GM12878 (cell line): Measurements from ENCODE around the gene FAM227B. TPM values are rescaled to one million over a fixed set of nuclear protein-coding genes. Genes with fewer than 3 reads are reported as not detected.
"Not testable (repeated sequence)": the region's sequence is repeated elsewhere in the genome, so short reads cannot be mapped to it uniquely, and the experiment has no call there.

Experiments
- ATAC-seq: fragments of 200-7000 bp; cut with Tn5 transposase; 3 replicates; pipeline ENCODE4 v1.9.1; 2020; ENCODE audit warnings: mild to moderate bottlenecking, moderate library complexity
- BruUV-seq: library from RNA; stranded (reverse); fragments of 400-500 nt; replicated peaks from 2 replicates; lab custom pipeline; 2021; lab: Mats Ljungman, UMichigan
- CTCF ChIA-PET: fragments of 300-600 bp; sonication (Branson Sonifier 250); formaldehyde crosslinking; extraction: SDS; loops from one replicate; lab custom pipeline; 2021; ENCODE audit warnings: inconsistent platforms; lab: Yijun Ruan, JAX
- POLR2A ChIA-PET: fragments of 350-600 bp; formaldehyde crosslinking; extraction: SDS; loops from one replicate; lab custom pipeline; 2021; ENCODE audit warnings: inconsistent platforms; lab: Charles Lee
- RAD21 ChIA-PET: fragments of 300-600 bp; sonication (Branson Sonifier 250); formaldehyde crosslinking; loops from one replicate; lab custom pipeline; 2023; ENCODE audit warnings: antibody characterized with exemption; ENCODE audit not compliant: unreplicated experiment; lab: Charles Lee
- SMC1A ChIA-PET: fragments of 300-600 bp; sonication (Branson Sonifier 250); formaldehyde crosslinking; loops from one replicate; lab custom pipeline; 2023; ENCODE audit not compliant: unreplicated experiment, uncharacterized antibody; lab: Charles Lee
- DNase-seq: peaks from one replicate; pipeline ENCODE4 v3.0.0-alpha.2; 2011; ENCODE audit warnings: low read depth, low spot score
- FAIRE-seq: peaks from 3 replicates; lab custom pipeline; 2011; peaks lifted over from hg19 to GRCh38; lab: Jason Lieb, UNC
- H2AFZ ChIP-seq: 2 replicates; pipeline ENCODE4 v1.6.0; 2011; ENCODE audit warnings: low read depth, low read length, control low read depth; ENCODE audit not compliant: control insufficient read depth
- H3K27ac ChIP-seq: 2 replicates; pipeline ENCODE4 v1.5.1; 2011; ENCODE audit warnings: control low read depth; ENCODE audit not compliant: control insufficient read depth, insufficient read depth
- H3K27me3 ChIP-seq, 2 experiments: replicated peaks in 1 of 2; 2 replicates each; pipeline versions ENCODE4 v1.6.0 to v1.6.1; 2011; ENCODE audit warnings: low read length in 1 of 2; ENCODE audit not compliant: control insufficient read depth in 2 of 2, insufficient read depth in 2 of 2
- H3K36me3 ChIP-seq, 2 experiments: 2 replicates each; pipeline ENCODE4 v1.5.1; 2011; ENCODE audit warnings: low read length in 1 of 2; ENCODE audit not compliant: control insufficient read depth in 2 of 2, insufficient read depth in 2 of 2
- H3K4me1 ChIP-seq: 2 replicates; pipeline ENCODE4 v1.6.1; 2011; ENCODE audit warnings: mild to moderate bottlenecking, low read length, moderate library complexity, mixed read lengths; ENCODE audit not compliant: control insufficient read depth, insufficient read depth
- H3K4me2 ChIP-seq: 2 replicates; pipeline ENCODE4 v1.6.0; 2011; ENCODE audit warnings: control low read depth; ENCODE audit not compliant: control insufficient read depth, insufficient read depth
- H3K4me3 ChIP-seq: fragments of 200-600 bp; sonication (generic); 2 replicates; pipeline ENCODE4 v1.5.1; 2016
- H3K79me2 ChIP-seq: 2 replicates; pipeline ENCODE4 v1.6.0; 2011; ENCODE audit warnings: low read length; ENCODE audit not compliant: control insufficient read depth, insufficient read depth
- H3K9ac ChIP-seq: 2 replicates; pipeline ENCODE4 v1.8.0; 2011; ENCODE audit warnings: low read length, control low read depth, mixed read lengths; ENCODE audit not compliant: control insufficient read depth, insufficient read depth
- H3K9me3 ChIP-seq: replicated peaks from 3 replicates; pipeline ENCODE4 v1.5.1; 2011; ENCODE audit warnings: mild to moderate bottlenecking, low read length; ENCODE audit not compliant: control insufficient read depth, insufficient read depth
- H4K20me1 ChIP-seq: 2 replicates; pipeline ENCODE4 v1.6.0; 2011; ENCODE audit not compliant: control insufficient read depth, insufficient read depth
- ASH2L ChIP-seq: fragments of 300-600, 200-600 bp; sonication (generic); IDR thresholded peaks from 2 replicates; pipeline ENCODE4 v1.6.1; 2017; ENCODE audit warnings: low read depth, mild to moderate bottlenecking, borderline replicate concordance
- MTA2 ChIP-seq: fragments of 450-650 bp; IDR thresholded peaks from 2 replicates; pipeline ENCODE4 v1.6.1; 2016; ENCODE audit warnings: low read depth, mild to moderate bottlenecking, moderate library complexity
- NBN ChIP-seq: fragments of 450-650 bp; IDR thresholded peaks from 2 replicates; pipeline ENCODE4 v1.6.1; 2016
- RUNX3 ChIP-seq: IDR thresholded peaks from 2 replicates; pipeline ENCODE4 v1.6.1; 2012; ENCODE audit warnings: low read length, inconsistent platforms
- ZNF687 ChIP-seq: fragments of 450-650 bp; IDR thresholded peaks from 2 replicates; pipeline ENCODE4 v1.6.1; 2017; ENCODE audit warnings: mild to moderate bottlenecking, moderate library complexity
- WGBS: methylation state at CpG from one replicate; pipeline ENCODE4 v1.1.6; 2016; ENCODE audit warnings: low lambda C conversion rate; ENCODE audit not compliant: insufficient replicate concordance, insufficient coverage; ENCODE audit errors: missing lambda C conversion rate; 5-methylcytosine and 5-hydroxymethylcytosine counted together
- in situ Hi-C: fragments of 300-500 bp; cut with MboI; formaldehyde crosslinking; loops from 9 replicates; pipeline ENCODE4 v1.14.3; 2018; ENCODE audit warnings: mixed read lengths
- intact Hi-C: fragments of 100-400 bp; cut with micrococcal nuclease; formaldehyde crosslinking; loops from one replicate; pipeline ENCODE4 v1.14.2; 2022; ENCODE audit not compliant: unreplicated experiment
- polyA plus RNA-seq, 11 experiments: library from polyadenylated mRNA; depleted of rRNA in 4 of 11; unstranded in 6 of 11; stranded (reverse) in 5 of 11; fragments of >200 nt; fragmentation: Nextera tagmentation in 4 of 11; fragmentation: Illumina TruSeq in 1 of 11; extraction: Ambion mirVana in 4 of 11; extraction: Trizol in 1 of 11; gene quantifications; 1 replicate in 1 of 11; 2 replicates in 10 of 11; pipeline versions ENCODE4 v1.2.1 to v1.2.3, GENCODE V29; 2011 to 2016; ENCODE audit warnings: inconsistent platforms in 2 of 11, missing spikeins in 2 of 11, low read depth in 1 of 11
- total RNA-seq, 4 experiments: library from RNA; depleted of rRNA in 3 of 4; stranded (reverse); fragments of >200 nt in 3 of 4; fragmentation: Illumina TruSeq in 1 of 4; extraction: Trizol in 1 of 4; gene quantifications; 2 replicates each; pipeline versions ENCODE4 v1.2.1 to v1.2.3, GENCODE V29; 2013 to 2021
- TF ChIP-seq, protein P1 (sequence below): IDR thresholded peaks from 2 replicates; pipeline ENCODE4 v1.6.1; 2012; ENCODE audit warnings: low read depth, low read length, improper control_type of control experiment

FAM227B gene
- total and polyA plus RNA-seq, 10 of the 15 experiments (the other 5 are each of a cell fraction or from before 2014, with no cell fraction given) = 3.9 to 12.6 (median 6.9) TPM

DNA sequence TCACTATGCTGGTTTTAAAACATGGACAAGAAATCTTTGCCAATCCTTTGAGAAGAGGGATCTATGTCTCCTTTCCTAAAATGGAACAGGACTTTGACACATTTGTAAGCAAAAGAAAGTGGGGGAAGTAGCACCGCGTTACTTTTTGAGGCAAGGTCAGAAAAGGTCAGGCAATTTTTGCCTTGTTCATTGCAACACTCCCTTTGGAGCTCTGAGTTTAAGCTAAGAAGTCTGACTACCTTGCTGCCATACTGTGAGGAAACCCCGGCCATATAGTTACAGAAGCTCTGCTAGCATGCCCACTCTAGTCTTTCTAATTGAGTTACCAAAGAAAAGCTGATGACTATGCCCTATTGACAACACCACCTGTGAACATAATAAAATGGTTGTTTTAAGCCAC lies 1.4 kb downstream of the FAM227B start (continued):
- TF ChIP-seq MTA2 (no peak), ASH2L (no peak), NBN (no peak), RUNX3 (no peak), ZNF687 (no peak)
- TF ChIP-seq, protein P1, sequence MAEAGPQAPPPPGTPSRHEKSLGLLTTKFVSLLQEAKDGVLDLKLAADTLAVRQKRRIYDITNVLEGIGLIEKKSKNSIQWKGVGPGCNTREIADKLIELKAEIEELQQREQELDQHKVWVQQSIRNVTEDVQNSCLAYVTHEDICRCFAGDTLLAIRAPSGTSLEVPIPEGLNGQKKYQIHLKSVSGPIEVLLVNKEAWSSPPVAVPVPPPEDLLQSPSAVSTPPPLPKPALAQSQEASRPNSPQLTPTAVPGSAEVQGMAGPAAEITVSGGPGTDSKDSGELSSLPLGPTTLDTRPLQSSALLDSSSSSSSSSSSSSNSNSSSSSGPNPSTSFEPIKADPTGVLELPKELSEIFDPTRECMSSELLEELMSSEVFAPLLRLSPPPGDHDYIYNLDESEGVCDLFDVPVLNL = no peak

DNA sequence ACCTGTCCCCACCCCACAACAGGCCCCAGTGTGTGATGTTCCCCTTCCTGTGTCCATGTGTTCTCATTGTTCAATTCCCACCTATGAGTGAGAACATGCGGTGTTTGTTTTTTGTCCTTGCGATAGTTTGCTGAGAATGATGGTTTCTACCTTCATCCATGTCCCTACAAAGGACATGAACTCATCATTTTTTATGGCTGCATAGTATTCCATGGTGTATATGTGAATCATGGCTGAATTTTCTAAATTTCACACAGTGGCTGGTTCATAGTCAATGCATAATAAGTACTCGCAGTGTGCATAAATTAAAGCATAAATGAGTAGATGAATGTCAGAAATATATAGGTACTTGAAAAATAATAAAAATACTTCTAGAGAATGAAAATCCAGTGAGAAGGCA lies 8.4 kb downstream of the FAM227B start:
- DNase-seq, BruUV-seq, POLR2A ChIA-PET, H3K79me2 ChIP-seq, SMC1A ChIA-PET, ATAC-seq, H3K9ac ChIP-seq, H2AFZ ChIP-seq, H3K36me3 ChIP-seq, RAD21 ChIA-PET, intact Hi-C loops, H3K9me3 ChIP-seq, H3K4me3 ChIP-seq, CTCF ChIA-PET, H3K27me3 ChIP-seq, H3K4me1 ChIP-seq, H4K20me1 ChIP-seq, H3K27ac ChIP-seq, H3K4me2 ChIP-seq: not testable (repeated sequence)
- WGBS = 100% methylated on average over 3 of the region's 3 CpGs
- FAIRE-seq = peak; percentile 23
- in situ Hi-C loops = loop anchor here (25.0 kb wide), 1 partner anchor 1275 kb away; the partner anchor contains the start of gene DUT
